Thyroid gland (tissue), 4 donors: ENCODE results near the gene ALS2.

Source experiments
- CTCF ChIP-seq, 6 experiments: fragments of 200-600 bp in 3 of 6; fragments of 450-650 bp in 3 of 6; sonication (generic) in 3 of 6; IDR thresholded peaks; one replicate each; pipeline ENCODE4 v1.5.1; 2016 to 2019; ENCODE audit warnings: antibody characterized with exemption in 6 of 6, mild to moderate bottlenecking in 2 of 6, inconsistent platforms in 1 of 6, moderate library complexity in 1 of 6
- POLR2A ChIP-seq, 2 donors: fragments of 450-650 bp; IDR thresholded peaks; one replicate each; pipeline ENCODE4 v1.6.1; 2017; ENCODE audit warnings: antibody characterized with exemption in 2 of 2, mild to moderate bottlenecking in 2 of 2, moderate library complexity in 1 of 2

GRCh38 chr2:201699416-201699815 is 81.3 kb downstream of the ALS2 start:
- no peak for TF ChIP-seq CTCF (IDR thresholded peaks at IDR 0.05)
- TF ChIP-seq POLR2A (IDR thresholded peaks at IDR 0.05) = no peak
